Tibial nerve (tissue), 4 donors: ENCODE data around the gene DNAAF2.

Experiments
- EP300 ChIP-seq, 2 donors: sonication (generic); formaldehyde crosslinking; IDR thresholded peaks; one replicate each; pipeline ENCODE4 v1.6.1; 2017; ENCODE audit warnings: antibody characterized with exemption in 2 of 2, mild to moderate bottlenecking in 1 of 2
- POLR2A ChIP-seq, 2 donors: fragments of 450-650 bp; IDR thresholded peaks; one replicate each; pipeline ENCODE4 v1.6.1; 2017; ENCODE audit warnings: antibody characterized with exemption in 2 of 2, mild to moderate bottlenecking in 2 of 2, moderate library complexity in 2 of 2
- TF ChIP-seq, protein P1 (sequence below), 5 experiments: fragments of 200-600 bp in 3 of 5; fragments of 450-650 bp in 2 of 5; sonication (generic) in 3 of 5; IDR thresholded peaks; one replicate each; pipeline ENCODE4 v1.5.1; 2016 to 2019; ENCODE audit warnings: antibody characterized with exemption in 5 of 5, mild to moderate bottlenecking in 3 of 5, moderate library complexity in 2 of 5

GRCh38 chr14:49598485-49599300 lies 36.4 kb downstream of the DNAAF2 start, which contains the start of gene LRR1:
- TF ChIP-seq, protein P1, sequence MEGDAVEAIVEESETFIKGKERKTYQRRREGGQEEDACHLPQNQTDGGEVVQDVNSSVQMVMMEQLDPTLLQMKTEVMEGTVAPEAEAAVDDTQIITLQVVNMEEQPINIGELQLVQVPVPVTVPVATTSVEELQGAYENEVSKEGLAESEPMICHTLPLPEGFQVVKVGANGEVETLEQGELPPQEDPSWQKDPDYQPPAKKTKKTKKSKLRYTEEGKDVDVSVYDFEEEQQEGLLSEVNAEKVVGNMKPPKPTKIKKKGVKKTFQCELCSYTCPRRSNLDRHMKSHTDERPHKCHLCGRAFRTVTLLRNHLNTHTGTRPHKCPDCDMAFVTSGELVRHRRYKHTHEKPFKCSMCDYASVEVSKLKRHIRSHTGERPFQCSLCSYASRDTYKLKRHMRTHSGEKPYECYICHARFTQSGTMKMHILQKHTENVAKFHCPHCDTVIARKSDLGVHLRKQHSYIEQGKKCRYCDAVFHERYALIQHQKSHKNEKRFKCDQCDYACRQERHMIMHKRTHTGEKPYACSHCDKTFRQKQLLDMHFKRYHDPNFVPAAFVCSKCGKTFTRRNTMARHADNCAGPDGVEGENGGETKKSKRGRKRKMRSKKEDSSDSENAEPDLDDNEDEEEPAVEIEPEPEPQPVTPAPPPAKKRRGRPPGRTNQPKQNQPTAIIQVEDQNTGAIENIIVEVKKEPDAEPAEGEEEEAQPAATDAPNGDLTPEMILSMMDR (IDR thresholded peaks at IDR 0.05), result peak in 1 of 5 experiments; percentile 35
- TF ChIP-seq POLR2A (IDR thresholded peaks at IDR 0.05), result peak; percentile 12 to 52
- peak in 1 of 2 donors; percentile 80 for TF ChIP-seq EP300 (IDR thresholded peaks at IDR 0.05)
